Chondrocyte (in vitro differentiated cells): ENCODE measurements around the gene NFIX. TPM values are rescaled to one million over a fixed set of nuclear protein-coding genes. Genes with fewer than 3 reads are reported as not detected.
A peak's percentile ranks its signal among the peaks of the same experiment; 100 is the strongest.

Source experiments
- DNase-seq: peaks from one replicate; pipeline ENCODE4 v3.0.0; 2021; ENCODE audit warnings: mixed read lengths, low spot score
- H3K27ac Mint-ChIP-seq: one replicate; pipeline ENCODE4 v1.8.0; 2021; ENCODE audit warnings: mild to moderate bottlenecking, moderate library complexity, mixed read lengths; ENCODE audit not compliant: unreplicated experiment
- H3K27me3 Mint-ChIP-seq: 2 replicates; pipeline ENCODE4 v1.8.0; 2021; ENCODE audit warnings: low read depth, mixed read lengths
- H3K36me3 Mint-ChIP-seq: 2 replicates; pipeline ENCODE4 v1.8.0; 2021; ENCODE audit warnings: low read depth, mixed read lengths
- H3K4me1 Mint-ChIP-seq: 2 replicates; pipeline ENCODE4 v1.8.0; 2021; ENCODE audit warnings: low read depth, mild to moderate bottlenecking, mixed read lengths
- H3K4me3 Mint-ChIP-seq: one replicate; pipeline ENCODE4 v1.8.0; 2021; ENCODE audit warnings: mild to moderate bottlenecking, moderate library complexity, mixed read lengths; ENCODE audit not compliant: unreplicated experiment
- H3K9me3 Mint-ChIP-seq: 2 replicates; pipeline ENCODE4 v1.8.0; 2021; ENCODE audit warnings: low read depth, mixed read lengths
- total RNA-seq: library from RNA; stranded (reverse); gene quantifications from 3 replicates; pipeline ENCODE4 v1.2.1, GENCODE V29; 2021
- TF ChIP-seq, protein P1 (sequence below): fragments of 200-600 bp; sonication (generic); IDR thresholded peaks from 2 replicates; pipeline ENCODE4 v1.5.0; 2021; ENCODE audit warnings: antibody characterized with exemption, mild to moderate bottlenecking, moderate library complexity

The NFIX gene
- total RNA-seq, 1 donor from 2014 or later, result 98.9 TPM

DNA sequence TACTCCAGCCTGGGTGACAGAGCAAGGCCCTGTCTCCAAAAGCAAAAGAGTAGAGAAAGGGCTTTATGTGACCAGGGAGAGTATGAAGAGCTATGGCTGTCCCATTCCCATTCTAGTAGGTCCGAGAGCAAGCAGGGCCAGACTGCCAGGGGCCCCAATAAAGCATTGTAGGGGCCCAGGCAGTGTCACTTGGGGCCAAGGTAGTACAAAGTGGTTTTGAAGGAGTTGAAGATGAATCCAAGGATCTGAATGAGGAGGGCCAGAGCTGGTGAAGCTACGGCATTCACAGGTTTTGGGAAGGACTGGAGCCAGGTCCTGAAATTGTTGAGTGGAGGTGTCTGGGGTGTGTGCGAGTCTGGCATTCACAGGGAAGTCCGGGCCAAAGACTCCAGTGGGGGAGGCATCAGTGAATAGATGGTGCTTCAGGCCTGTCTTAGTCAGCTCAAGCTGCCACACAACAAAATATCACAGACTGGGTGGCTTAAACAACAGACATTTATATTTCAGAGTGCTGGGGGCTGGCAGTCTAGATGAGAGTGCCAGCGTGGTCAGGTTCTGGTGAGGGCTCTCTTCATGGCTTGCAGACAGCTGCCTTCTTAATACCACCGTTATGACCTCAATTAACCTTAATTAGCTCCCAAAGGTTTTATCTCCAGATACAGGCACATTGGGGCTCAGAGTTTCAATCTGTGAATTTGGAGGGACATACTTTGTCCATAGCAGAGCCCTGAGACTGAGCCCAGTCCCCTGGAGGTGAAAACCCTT is 132.7 kb downstream of the NFIX start:
- Mint-ChIP-seq H3K36me3 (peaks cover 2% of the 10 kb centered on the region), H3K4me1 (peaks cover 3% of the 10 kb centered on the region), H3K9me3 (no peaks in the 10 kb centered on the region), H3K27me3 (no peaks in the 10 kb centered on the region), H3K4me3 (no peak overlapping the region), H3K27ac (no peak overlapping the region)
- DNase-seq, result no peak
- TF ChIP-seq, protein P1, sequence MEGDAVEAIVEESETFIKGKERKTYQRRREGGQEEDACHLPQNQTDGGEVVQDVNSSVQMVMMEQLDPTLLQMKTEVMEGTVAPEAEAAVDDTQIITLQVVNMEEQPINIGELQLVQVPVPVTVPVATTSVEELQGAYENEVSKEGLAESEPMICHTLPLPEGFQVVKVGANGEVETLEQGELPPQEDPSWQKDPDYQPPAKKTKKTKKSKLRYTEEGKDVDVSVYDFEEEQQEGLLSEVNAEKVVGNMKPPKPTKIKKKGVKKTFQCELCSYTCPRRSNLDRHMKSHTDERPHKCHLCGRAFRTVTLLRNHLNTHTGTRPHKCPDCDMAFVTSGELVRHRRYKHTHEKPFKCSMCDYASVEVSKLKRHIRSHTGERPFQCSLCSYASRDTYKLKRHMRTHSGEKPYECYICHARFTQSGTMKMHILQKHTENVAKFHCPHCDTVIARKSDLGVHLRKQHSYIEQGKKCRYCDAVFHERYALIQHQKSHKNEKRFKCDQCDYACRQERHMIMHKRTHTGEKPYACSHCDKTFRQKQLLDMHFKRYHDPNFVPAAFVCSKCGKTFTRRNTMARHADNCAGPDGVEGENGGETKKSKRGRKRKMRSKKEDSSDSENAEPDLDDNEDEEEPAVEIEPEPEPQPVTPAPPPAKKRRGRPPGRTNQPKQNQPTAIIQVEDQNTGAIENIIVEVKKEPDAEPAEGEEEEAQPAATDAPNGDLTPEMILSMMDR, result no peak

DNA sequence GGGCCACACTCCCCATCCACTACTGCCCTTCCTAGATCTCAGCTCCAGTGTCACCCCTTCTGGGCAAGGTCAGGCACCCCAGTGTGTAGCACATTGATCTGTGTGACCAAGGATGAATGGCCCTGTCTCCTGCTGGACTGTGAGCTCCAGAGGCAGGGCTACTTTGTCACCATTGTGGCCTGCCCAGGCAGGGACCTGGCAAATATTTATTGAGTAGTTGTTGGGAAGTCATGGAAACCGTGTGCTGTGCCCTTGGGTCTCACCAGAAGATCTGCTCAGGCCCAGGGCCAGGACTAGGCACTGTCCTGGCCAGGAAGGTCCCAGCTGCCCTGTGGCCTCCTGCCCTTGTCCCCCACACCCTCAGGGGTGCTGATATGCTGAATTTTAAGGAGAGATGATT is 133.3 kb downstream of the NFIX start:
- peak overlapping the region; percentile 41 for H3K27ac Mint-ChIP-seq

DNA sequence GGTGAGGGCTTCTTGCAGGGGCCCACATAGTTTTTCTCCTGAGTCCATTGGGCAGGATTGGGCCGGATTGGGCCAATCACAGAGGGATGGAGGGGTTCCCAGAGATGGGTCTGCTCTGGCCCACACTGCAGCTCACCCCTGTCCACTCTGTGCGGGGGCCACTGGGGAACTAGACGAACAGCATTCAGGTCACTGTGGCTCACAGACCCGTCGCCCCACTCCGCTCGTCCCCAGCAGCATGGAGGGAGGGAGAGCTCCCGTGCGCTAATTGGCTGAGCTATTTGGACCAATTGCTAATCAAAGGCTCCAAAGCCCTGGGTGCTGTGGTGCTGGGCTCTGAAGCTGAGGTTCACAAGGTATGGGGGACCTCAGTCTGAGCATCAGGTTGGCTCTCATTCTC is 134.1 kb downstream of the NFIX start:
- TF ChIP-seq, protein P1, result no peak
- H3K36me3 Mint-ChIP-seq, result peaks cover 2% of the 10 kb centered on the region
- H3K27ac Mint-ChIP-seq, result no peak overlapping the region
- DNase-seq, result no peak
- H3K9me3 Mint-ChIP-seq, result no peaks in the 10 kb centered on the region
- H3K27me3 Mint-ChIP-seq, result no peaks in the 10 kb centered on the region
- no peak overlapping the region for H3K4me3 Mint-ChIP-seq
- H3K4me1 Mint-ChIP-seq, result peaks cover 3% of the 10 kb centered on the region

More for the DNA sequence above, 133.3 kb downstream of the NFIX start:
- peaks cover 3% of the 10 kb centered on the region for H3K4me1 Mint-ChIP-seq
- H3K36me3 Mint-ChIP-seq, result peaks cover 2% of the 10 kb centered on the region
- TF ChIP-seq, protein P1, result no peak
- no peak overlapping the region for H3K4me3 Mint-ChIP-seq
- no peaks in the 10 kb centered on the region for H3K27me3 Mint-ChIP-seq
- no peaks in the 10 kb centered on the region for H3K9me3 Mint-ChIP-seq
- DNase-seq, result no peak

DNA sequence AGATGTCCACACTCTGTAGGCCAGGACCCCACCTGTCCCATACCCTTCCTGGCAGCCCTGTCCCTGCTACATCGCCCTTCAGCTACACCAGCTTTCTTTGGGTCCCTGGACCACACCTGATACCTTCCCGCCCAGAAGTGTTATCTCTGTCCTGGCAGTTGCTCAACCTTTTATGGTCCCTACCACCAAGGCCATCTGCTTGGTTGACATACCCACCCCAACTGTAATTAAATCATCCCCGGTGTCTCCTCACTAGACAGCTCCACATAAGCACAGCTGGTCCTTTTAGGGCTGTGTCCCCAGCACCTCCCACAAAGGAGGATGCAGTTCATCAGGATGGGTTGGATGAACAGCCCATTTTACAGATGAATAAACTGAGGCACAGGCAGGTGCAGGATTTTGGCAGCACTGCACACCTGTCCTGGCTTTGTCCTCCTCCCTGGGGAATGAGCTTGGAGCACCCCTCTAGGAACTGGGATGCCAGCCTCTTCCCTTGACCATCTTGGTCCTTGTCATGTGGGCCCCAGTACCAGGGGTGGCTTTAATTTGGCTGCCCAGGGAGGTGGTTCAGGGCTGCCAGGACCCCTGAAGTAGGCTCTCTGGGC is 135.7 kb downstream of the NFIX start:
- Mint-ChIP-seq H3K27ac (no peak overlapping the region), H3K36me3 (peaks cover 2% of the 10 kb centered on the region), H3K27me3 (no peaks in the 10 kb centered on the region), H3K4me1 (peaks cover 6% of the 10 kb centered on the region), H3K9me3 (no peaks in the 10 kb centered on the region), H3K4me3 (no peak overlapping the region)
- no peak for DNase-seq
- TF ChIP-seq, protein P1, result no peak

DNA sequence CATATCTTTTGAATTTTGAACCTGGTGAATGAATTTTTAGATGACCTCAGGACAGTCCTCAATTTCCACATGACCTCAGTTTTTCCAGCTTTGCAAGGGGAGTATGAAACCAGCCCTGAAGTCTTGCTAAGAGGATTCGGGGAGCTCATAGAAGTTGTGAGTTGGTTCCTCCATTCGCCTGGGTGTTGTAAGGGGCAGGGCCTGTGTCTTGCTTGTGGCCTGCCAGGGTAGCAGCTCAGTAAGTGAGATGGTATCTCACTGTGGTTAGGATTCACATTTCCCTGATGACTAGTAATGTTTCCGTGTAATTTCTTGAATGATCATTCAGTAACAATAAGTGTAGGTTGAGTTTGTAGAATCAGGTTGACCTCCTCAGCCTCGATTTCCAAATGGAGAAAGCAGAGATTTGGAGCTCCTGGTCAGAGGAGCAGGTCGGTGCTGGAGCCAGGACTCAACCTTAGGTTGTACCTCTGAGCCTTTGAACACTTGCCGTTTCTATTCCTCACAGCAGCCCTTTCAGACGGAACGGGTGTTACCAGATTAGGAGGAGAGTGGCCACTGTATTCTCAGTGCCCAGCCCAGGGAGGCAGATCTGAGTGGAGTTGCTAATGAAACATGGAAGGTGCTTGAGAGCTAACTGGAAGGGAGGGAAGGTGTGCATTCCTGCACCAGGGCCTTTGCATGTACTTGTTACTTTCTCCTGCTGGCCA is 137.4 kb downstream of the NFIX start:
- Mint-ChIP-seq H3K27ac (peak overlapping the region; percentile 66), H3K4me3 (no peak overlapping the region), H3K27me3 (no peaks in the 10 kb centered on the region), H3K9me3 (no peaks in the 10 kb centered on the region), H3K36me3 (peaks cover 8% of the 10 kb centered on the region), H3K4me1 (peaks cover 6% of the 10 kb centered on the region)
- no peak for DNase-seq
- TF ChIP-seq, protein P1, result no peak
